ENCODE data around the gene DNAAF5.

The DNAAF5 gene

GRCh38 chr7:726084-726853 lies at the start of gene DNAAF5:
DNAAF5 (plus strand) TSS chr7:726699; CDS start chr7:726721, 22 bp downstream.
- Histone ChIP-seq H3K36me3 (ENCODE audit: control insufficient read depth, insufficient read depth, low read length) (peaks cover 48% of the 10 kb centered on the region), H3K27me3 (ENCODE audit: control insufficient read depth, insufficient read depth, low read length) (no peaks in the 10 kb centered on the region), H3K9me3 (ENCODE audit: control insufficient read depth, insufficient read depth, low read depth, low read length) (peaks cover 35% of the 10 kb centered on the region), H3K4me1 (ENCODE audit: control insufficient read depth, insufficient read depth, low read length) (peaks cover 8% of the 10 kb centered on the region), H3K9ac (ENCODE audit: low read length) (peak within 1 kb of the TSS; percentile 85), H3K4me3 (ENCODE audit: low read depth, low read length) (peak within 1 kb of the TSS; percentile 67), H3K27ac (ENCODE audit: low read depth, low read length) (peak within 1 kb of the TSS; percentile 74; the same call in 1 of the 2 replicates)

DNA sequence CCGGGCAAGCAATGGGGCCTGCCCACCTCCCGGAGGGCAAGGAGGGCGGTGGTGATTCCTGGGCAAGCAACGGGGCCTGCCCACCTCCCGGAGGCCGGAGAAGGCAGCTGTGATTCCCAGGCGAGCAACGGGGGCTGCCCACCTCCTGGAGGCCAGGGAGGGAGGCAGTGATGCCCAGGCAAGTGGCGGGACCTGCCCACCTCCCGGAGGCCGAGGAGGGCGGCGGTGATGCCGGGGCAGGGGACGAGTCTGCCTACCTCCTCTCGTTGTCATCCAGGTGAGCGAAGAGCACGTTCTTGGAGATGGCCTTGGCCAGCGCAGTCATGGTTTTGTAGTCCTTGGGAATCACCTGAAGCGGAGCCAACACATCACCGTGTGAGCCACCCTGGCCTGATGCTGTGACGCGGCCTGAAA lies 49.5 kb upstream of the DNAAF5 start:
- H3K27ac ChIP-seq (ENCODE audit: low read depth, low read length), result no peak overlapping the region
- H3K36me3 ChIP-seq (ENCODE audit: control insufficient read depth, insufficient read depth, low read length), result peaks cover 52% of the 10 kb centered on the region
- peaks cover 2% of the 10 kb centered on the region for H3K9me3 ChIP-seq (ENCODE audit: control insufficient read depth, insufficient read depth, low read depth, low read length)
- no peaks in the 10 kb centered on the region for H3K27me3 ChIP-seq (ENCODE audit: control insufficient read depth, insufficient read depth, low read length)
- no peak overlapping the region for H3K9ac ChIP-seq (ENCODE audit: low read length)
- no peaks in the 10 kb centered on the region for H3K4me1 ChIP-seq (ENCODE audit: control insufficient read depth, insufficient read depth, low read length)
- no peak overlapping the region for H3K4me3 ChIP-seq (ENCODE audit: low read depth, low read length)

- peaks cover 16% of the 10 kb centered on the region for H3K9me3 ChIP-seq (ENCODE audit: control insufficient read depth, insufficient read depth, low read depth, low read length)
- H3K27ac ChIP-seq (ENCODE audit: low read depth, low read length), result no peak overlapping the region
- H3K4me3 ChIP-seq (ENCODE audit: low read depth, low read length), result no peak overlapping the region
- no peak overlapping the region for H3K9ac ChIP-seq (ENCODE audit: low read length)
- H3K36me3 ChIP-seq (ENCODE audit: control insufficient read depth, insufficient read depth, low read length), result peaks cover 49% of the 10 kb centered on the region
- no peaks in the 10 kb centered on the region for H3K4me1 ChIP-seq (ENCODE audit: control insufficient read depth, insufficient read depth, low read length)
- H3K27me3 ChIP-seq (ENCODE audit: control insufficient read depth, insufficient read depth, low read length), result no peaks in the 10 kb centered on the region
Measured at GRCh38 chr7:680411-681127, 45.9 kb upstream of the DNAAF5 start.

DNA sequence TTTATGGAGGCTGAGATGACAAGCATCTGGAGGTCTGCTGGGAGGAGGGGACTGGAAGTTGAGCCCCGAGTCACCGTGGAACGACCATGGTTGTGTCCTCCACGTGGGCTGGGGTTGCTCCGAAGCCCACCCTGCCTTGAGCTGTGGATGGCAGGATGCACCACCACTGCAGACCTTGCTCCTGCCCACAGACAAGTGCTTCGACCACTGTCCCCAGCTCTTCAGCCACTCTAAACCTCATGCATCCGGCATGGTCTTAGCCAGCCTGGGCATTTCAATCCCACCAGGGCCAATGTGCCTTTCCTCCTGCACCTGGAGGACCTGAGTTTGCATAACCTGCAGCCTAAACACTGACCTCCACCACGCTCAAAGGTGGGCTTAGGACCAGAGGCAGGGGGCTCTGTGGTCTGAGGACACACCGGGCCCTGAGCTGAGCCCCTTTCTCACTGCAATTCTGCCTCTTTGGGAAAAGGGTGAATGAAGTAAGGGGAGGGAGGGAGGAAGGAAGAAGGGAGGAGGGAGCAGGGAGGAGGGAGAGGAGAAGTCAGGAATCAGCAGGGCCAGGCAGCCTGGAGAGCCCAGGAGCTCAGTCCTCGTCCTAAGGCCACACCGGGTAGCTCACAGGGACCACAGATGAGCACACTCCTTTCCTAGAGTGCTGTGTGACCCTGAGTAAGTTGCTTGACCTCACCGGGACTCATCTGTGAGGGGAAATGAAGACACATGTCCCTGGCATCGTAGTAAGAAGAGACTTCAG lies 44.8 kb upstream of the DNAAF5 start:
- Histone ChIP-seq H3K4me1 (ENCODE audit: control insufficient read depth, insufficient read depth, low read length) (no peaks in the 10 kb centered on the region), H3K27me3 (ENCODE audit: control insufficient read depth, insufficient read depth, low read length) (no peaks in the 10 kb centered on the region), H3K36me3 (ENCODE audit: control insufficient read depth, insufficient read depth, low read length) (peaks cover 41% of the 10 kb centered on the region), H3K9ac (ENCODE audit: low read length) (no peak overlapping the region), H3K9me3 (ENCODE audit: control insufficient read depth, insufficient read depth, low read depth, low read length) (peaks cover 22% of the 10 kb centered on the region), H3K27ac (ENCODE audit: low read depth, low read length) (no peak overlapping the region), H3K4me3 (ENCODE audit: low read depth, low read length) (no peak overlapping the region)

GRCh38 chr7:682810-683209 lies 43.7 kb upstream of the DNAAF5 start:
- Histone ChIP-seq H3K27me3 (ENCODE audit: control insufficient read depth, insufficient read depth, low read length) (no peaks in the 10 kb centered on the region), H3K9me3 (ENCODE audit: control insufficient read depth, insufficient read depth, low read depth, low read length) (peaks cover 30% of the 10 kb centered on the region), H3K27ac (ENCODE audit: low read depth, low read length) (no peak overlapping the region), H3K9ac (ENCODE audit: low read length) (no peak overlapping the region), H3K4me3 (ENCODE audit: low read depth, low read length) (no peak overlapping the region), H3K4me1 (ENCODE audit: control insufficient read depth, insufficient read depth, low read length) (no peaks in the 10 kb centered on the region), H3K36me3 (ENCODE audit: control insufficient read depth, insufficient read depth, low read length) (peaks cover 30% of the 10 kb centered on the region)

- Histone ChIP-seq H3K9ac (ENCODE audit: low read length) (no peak overlapping the region), H3K9me3 (ENCODE audit: control insufficient read depth, insufficient read depth, low read depth, low read length) (peaks cover 36% of the 10 kb centered on the region), H3K36me3 (ENCODE audit: control insufficient read depth, insufficient read depth, low read length) (peaks cover 25% of the 10 kb centered on the region)
Measured at GRCh38 chr7:683526-684205, 42.8 kb upstream of the DNAAF5 start.

DNA sequence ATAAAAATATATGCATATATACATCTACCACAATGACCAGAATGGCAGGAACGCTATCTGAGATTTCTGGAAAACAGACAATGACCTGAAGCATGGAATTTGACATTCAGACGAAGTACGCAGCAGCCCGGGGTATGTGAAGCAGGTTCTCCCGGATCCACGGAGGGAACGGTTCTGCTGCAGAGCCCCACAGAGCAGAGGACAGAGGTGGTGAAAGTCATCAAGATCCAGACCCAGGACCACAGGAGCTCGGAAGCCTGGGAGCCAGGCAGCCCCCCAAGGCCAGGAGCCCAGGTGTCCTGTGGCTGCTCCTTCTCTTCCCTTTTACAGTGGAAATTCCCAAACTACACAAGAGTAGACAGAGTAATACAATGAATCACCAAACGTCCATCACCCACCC lies 42.1 kb upstream of the DNAAF5 start:
- H3K27me3 ChIP-seq (ENCODE audit: control insufficient read depth, insufficient read depth, low read length), result no peaks in the 10 kb centered on the region
- no peaks in the 10 kb centered on the region for H3K4me1 ChIP-seq (ENCODE audit: control insufficient read depth, insufficient read depth, low read length)
- H3K27ac ChIP-seq (ENCODE audit: low read depth, low read length), result no peak overlapping the region
- no peak overlapping the region for H3K9ac ChIP-seq (ENCODE audit: low read length)
- H3K36me3 ChIP-seq (ENCODE audit: control insufficient read depth, insufficient read depth, low read length), result peaks cover 24% of the 10 kb centered on the region
- no peak overlapping the region for H3K4me3 ChIP-seq (ENCODE audit: low read depth, low read length)
- peaks cover 40% of the 10 kb centered on the region for H3K9me3 ChIP-seq (ENCODE audit: control insufficient read depth, insufficient read depth, low read depth, low read length)

More at GRCh38 chr7:683526-684205, 42.8 kb upstream of the DNAAF5 start:
- no peaks in the 10 kb centered on the region for H3K27me3 ChIP-seq (ENCODE audit: control insufficient read depth, insufficient read depth, low read length)
- no peaks in the 10 kb centered on the region for H3K4me1 ChIP-seq (ENCODE audit: control insufficient read depth, insufficient read depth, low read length)
- H3K4me3 ChIP-seq (ENCODE audit: low read depth, low read length), result no peak overlapping the region
- no peak overlapping the region for H3K27ac ChIP-seq (ENCODE audit: low read depth, low read length)

- Histone ChIP-seq H3K9ac (ENCODE audit: low read length) (no peak overlapping the region), H3K9me3 (ENCODE audit: control insufficient read depth, insufficient read depth, low read depth, low read length) (peaks cover 43% of the 10 kb centered on the region), H3K27me3 (ENCODE audit: control insufficient read depth, insufficient read depth, low read length) (no peaks in the 10 kb centered on the region), H3K4me3 (ENCODE audit: low read depth, low read length) (no peak overlapping the region), H3K4me1 (ENCODE audit: control insufficient read depth, insufficient read depth, low read length) (no peaks in the 10 kb centered on the region), H3K27ac (ENCODE audit: low read depth, low read length) (no peak overlapping the region), H3K36me3 (ENCODE audit: control insufficient read depth, insufficient read depth, low read length) (peaks cover 15% of the 10 kb centered on the region)
Measured at GRCh38 chr7:685540-685939, 41.0 kb upstream of the DNAAF5 start.

DNA sequence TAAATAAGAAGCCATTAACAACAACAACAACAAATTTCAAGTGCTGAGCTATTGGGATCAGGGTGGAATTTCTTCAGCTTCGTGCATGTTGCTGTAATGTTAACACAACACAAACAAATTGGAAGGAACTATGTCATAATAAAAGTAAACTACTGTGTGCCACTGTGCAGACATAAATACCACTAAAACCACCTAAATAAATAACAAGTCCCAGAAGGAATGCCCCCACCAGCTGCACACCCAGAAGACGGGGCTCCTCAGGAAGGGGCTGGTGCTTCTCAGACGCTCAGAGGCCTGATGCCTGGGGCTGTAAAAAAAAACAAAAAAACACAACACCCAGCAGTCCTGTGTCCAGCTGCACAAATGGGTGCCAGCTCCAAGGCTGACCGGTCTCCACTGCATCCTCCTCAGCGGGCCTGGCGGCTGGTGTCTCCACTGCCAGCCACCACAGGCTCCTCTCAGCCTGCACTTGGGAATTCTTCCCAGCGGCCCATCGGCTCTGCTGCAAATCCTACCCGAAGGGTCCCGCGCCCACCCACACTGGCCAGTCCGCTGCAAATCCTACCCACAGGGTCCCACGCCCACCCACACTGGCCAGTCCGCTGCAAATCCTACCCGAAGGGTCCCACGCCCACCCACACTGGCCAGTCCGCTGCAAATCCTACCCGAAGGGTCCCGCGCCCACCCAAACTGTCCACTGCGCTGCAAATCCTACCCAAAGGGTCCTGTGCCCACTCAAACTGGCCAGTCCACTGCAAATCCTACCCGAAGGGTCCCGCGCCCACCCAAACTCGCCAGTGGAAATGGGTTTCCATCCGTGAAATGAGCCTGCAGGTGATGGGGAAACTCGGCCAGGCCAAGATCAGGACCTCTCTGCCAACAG lies 35.8 kb upstream of the DNAAF5 start:
- Histone ChIP-seq H3K9me3 (ENCODE audit: control insufficient read depth, insufficient read depth, low read depth, low read length) (peaks cover 33% of the 10 kb centered on the region), H3K27me3 (ENCODE audit: control insufficient read depth, insufficient read depth, low read length) (no peaks in the 10 kb centered on the region), H3K9ac (ENCODE audit: low read length) (no peak overlapping the region), H3K36me3 (ENCODE audit: control insufficient read depth, insufficient read depth, low read length) (peaks cover 6% of the 10 kb centered on the region), H3K4me1 (ENCODE audit: control insufficient read depth, insufficient read depth, low read length) (no peaks in the 10 kb centered on the region), H3K4me3 (ENCODE audit: low read depth, low read length) (no peak overlapping the region), H3K27ac (ENCODE audit: low read depth, low read length) (no peak overlapping the region)
